Measurements from ENCODE around the gene MPZ.
"Not testable (repeated sequence)": the region's sequence is repeated elsewhere in the genome, so short reads cannot be mapped to it uniquely, and the experiment has no call there.

MPZ gene

DNA sequence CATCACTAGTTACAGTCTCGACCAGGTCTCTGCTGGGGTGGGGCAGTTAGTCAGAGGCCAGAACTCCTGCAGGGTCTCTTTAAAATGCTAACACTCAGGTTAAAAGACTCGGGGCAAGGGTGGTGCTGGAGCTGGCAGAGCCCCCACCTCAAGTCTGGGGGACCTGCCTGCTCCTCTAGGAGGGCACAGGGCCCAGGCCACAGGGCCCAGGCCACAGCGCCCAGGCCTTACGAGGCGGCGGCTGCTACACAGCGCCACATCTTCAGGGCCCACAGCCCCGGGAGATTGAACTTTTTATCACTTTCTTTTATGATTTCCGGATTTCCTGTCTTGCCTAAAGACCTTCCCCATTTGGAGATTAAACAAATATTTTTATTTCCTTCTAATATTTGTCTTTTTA lies 10.4 kb downstream of the MPZ start:
- no peak for DNase-seq (ENCODE audit: low spot score)

DNA sequence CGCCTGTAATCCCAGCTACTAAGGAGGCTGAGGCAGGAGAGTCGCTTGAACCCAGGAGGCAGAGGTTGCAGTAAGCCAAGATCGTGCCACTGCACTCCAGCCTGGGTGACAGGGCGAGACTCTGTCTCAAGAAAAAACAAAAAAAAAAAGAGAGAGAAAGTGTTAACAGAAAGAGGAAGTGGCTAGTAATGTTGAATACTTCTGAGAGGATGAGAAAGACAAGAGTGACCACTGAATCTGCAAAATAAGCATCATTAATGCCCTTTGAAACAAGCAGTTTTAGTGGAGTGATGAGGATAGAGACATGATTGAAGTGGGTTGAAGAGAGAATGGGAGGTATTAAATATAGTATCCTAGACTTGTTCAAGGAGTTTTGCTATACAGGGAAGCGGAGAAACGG lies 11.7 kb downstream of the MPZ start:
- no peak for DNase-seq (ENCODE audit: low spot score)

DNA sequence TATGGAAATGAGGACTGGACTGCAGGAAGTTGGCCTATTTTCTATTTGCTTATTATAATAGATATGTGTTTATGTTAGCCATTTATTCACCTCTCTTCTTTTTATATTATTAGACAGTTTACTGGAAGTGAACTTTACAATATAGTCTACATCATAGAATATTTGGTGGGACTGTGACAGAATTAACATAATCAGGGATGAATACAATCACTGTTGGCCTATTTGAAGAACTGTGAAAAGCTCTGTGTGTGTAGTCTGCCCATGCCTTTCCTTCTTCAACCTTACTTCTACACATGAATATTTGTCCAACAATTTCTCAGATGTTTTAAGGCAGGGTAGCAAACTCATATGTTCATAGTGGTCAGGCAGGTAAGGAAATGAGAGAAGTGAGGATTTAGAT lies 12.4 kb downstream of the MPZ start:
- DNase-seq (ENCODE audit: low spot score) = no peak

GRCh38 chr1:161290779-161291178 lies 19.0 kb downstream of the MPZ start:
- DNase-seq (ENCODE audit: low spot score) = no peak

DNA sequence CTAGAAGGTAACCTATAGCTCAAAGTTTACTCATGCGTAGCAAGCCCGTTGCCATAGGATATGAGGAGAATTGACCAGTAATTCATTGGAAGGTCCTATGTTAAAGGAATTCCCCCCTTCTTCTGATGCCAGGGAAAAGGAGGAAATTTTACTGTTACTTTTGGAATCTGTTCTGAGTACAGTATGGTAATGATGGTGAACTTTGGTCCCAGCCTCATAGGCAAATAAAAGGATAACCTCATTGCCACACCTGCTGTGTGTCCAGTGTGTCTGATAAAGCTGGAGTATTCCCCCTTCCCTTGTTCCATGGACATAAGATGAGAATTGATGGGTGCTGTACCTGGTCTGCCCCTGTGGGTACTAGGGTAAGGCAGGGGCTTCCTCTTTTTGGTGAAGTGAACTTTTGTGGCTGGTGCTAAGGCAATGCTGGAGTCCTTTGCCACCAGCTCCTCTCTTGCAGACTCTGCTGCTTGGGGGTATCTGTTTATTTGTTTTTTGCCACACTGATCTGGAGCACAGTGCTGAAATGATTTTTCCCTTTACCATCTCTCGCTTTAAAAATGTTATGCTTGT lies 22.2 kb downstream of the MPZ start:
- no peak for DNase-seq (ENCODE audit: low spot score)

DNA sequence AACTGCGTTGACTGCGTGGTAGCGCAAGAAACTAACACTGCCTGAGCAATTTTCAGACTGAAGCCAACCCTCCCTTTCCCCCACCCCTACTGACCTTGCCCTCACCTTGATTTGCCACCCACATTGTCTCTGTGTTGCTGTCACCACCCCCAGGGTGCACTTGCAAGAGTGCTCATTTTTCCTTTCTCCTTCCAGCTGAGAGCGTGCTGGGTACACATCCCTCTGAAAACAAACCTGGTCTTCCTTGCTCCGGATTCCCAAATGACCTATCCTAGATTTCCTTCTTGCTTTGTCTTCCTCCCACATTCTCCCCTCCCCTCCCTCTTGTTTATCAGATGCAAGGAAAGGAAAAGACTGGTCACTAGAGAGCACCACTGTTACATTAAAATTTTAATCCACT lies 24.2 kb downstream of the MPZ start:
- DNase-seq (ENCODE audit: low spot score) = no peak

GRCh38 chr1:161285113-161285512 lies 24.7 kb downstream of the MPZ start:
- no peak for DNase-seq (ENCODE audit: low spot score)

- no peak for DNase-seq (ENCODE audit: low spot score)
Measured at GRCh38 chr1:161282991-161283390, 26.8 kb downstream of the MPZ start.

DNA sequence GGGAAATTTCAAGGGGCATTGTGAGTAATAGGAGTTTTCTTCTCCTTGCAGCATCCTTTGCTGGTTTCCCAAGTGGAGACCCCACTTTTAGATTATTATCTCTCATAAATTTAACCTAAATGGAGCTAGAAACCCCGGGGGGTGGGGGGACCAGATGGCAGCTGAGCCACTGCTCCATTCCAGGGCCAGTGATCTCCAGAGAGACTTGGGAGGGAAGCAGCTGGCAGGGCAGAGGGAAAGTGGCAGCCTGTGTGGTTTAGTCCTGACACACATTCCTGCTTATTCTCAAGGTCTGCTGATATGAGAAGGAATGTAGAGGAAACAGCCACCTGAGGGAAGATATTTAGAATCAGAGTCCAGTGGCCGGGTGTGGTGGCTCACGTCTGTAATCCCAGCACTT lies 34.9 kb downstream of the MPZ start:
- DNase-seq (ENCODE audit: low spot score) = no peak

GRCh38 chr1:161273402-161273801 lies 36.4 kb downstream of the MPZ start:
- no peak for DNase-seq (ENCODE audit: low spot score)

DNA sequence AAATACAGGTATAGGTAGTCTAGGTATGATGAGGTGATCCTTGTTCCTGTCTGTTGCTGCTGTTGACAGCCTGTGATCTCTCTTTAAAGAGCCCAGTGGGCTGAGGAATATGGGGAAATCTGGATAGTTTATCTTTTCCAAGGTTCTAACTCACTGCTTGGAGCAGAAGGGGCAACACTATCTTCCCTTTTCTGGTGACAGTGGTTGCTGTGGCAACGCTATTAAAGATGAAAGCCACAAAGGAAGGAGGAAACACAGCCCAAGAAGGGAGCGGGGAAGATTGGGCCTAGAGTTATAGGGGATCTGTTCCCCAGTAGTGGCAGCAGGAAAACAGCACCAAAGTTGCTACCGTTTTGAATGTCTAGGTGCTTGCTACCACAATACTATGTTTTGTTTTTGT lies 42.4 kb downstream of the MPZ start:
- DNase-seq (ENCODE audit: low spot score) = no peak

DNA sequence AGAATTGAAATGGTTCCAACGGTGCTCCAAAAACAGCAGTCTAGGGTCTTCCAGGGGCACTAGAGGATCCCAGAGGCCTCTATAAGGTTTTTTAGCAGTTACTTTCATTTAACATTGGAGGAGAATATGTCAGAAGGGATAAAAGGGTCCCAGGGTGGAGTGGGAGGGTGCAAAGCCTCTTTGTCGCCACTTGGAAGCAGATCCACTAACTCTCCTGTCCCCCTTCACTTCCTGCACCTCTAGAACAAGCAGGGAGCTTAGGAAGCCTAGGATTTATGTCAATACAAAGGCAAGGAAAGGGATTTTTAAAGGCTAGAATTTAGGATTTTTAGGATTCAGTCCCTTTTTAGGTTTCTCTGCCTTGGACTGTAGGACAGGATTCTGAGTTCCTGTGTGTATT lies 42.9 kb downstream of the MPZ start:
- DNase-seq (ENCODE audit: low spot score) = no peak

- no peak for DNase-seq (ENCODE audit: low spot score)
Measured at GRCh38 chr1:161266202-161266601, 43.6 kb downstream of the MPZ start.

GRCh38 chr1:161265305-161265704 lies 44.5 kb downstream of the MPZ start:
- no peak for DNase-seq (ENCODE audit: low spot score)

DNA sequence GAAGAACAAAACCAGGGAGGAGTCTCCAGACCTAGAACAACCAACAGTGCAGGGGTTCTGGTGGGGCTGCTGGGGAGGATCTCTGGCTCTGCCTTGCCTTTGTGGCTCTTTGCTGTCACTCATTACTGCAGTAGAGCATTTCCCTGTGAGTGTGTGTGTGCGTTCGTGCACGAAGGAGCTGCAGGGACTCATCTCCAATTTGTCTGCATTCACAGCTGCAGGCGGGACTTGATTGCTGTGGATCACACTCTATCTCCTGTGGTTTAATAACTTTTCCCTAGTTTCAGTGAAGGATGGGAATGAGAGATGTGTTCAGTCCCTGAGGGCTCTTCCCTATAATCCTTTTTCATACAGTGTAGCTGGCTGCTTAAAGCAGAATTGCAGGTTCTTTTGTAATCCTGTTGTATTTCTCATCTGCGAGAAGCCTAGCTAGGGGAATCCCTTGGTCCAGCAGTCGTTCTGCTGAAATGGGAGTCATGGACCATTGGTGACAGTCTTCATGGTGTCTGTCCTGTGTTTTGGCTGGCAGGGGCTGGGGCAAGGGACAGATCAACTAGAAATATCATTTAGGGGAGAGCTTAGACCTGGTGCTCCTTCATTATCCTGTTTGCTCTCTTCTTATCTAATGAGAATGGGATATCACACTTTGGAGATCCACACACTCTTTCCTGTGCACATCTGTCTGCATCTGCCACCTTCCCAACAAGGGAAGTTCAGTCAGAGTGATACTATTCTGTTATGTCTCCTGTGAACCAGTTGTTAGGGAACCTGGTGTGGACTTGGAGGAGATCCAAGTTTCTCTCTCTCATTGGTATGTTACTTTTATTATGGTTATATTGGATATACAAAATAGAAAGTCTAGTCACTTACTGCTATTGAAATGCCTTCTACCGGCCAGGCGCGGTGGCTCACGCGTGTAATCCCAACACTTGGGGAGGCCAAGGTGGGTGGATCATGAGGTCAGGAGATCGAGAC lies 48.2 kb downstream of the MPZ start:
- DNase-seq (ENCODE audit: low spot score) = no peak

DNA sequence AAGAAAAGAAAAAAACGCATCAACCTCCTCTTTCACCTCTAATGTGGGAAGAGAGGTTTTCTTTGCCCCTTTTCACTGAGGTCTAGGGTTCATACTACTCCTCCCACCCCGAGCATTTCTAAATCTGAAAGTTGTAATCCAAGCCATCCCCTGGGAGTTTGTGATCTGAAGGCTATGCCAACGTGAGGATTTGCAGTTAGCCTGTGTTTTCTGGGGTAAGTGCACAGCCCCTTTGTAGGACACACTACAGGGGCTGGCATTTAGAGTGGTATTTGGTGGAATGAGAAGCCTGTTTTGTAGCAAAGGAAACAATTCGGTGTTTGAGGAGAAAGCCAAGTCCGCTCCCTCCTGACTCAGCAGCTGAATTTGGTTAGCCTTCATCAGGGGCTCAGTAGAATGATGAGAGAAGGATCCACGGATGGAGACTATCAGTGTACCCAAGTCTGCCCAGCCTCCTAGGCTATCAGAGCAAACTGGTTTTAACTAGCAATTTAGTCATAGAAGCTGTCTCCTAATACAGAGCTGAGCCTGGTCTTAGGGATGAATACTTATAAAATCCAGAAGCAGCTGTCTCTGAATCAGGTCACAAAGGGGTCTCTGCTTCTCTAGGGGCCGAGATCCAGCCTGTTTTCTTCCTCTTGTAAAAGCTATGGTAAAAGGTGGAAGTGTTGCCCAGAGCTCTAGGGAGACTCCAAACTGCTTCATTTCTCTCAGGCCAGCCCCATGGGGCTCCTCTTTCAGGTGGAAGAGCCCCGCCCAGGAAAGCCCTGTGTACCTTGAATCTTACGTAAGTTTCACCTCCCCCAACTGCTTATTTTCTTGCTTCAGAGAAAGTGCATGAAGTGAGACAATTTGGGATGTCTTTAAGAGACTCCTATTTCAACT lies 49.1 kb downstream of the MPZ start:
- no peak for DNase-seq (ENCODE audit: low spot score)

GRCh38 chr1:161259765-161260164 lies 50.0 kb downstream of the MPZ start:
- DNase-seq (ENCODE audit: low spot score) = no peak

DNA sequence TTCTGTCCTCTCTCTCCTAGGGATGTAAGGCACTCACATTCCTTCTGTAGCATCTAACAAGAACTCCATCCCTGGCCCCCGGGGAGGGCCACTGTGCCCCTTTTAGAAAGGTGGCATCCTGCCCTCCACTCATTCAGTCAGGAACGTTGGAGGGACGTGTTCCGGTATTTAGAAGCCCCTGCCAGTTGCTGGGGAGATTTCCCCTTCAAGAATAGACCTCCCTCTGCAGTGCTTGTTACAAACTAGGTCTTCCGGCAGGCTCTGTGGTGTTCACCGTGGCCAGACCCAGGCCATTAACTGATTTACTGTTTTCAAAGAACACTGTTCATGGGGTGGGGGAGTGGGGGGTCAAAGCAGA lies 50.4 kb downstream of the MPZ start:
- DNase-seq (ENCODE audit: low spot score) = no peak

GRCh38 chr1:161258439-161259344 lies 51.1 kb downstream of the MPZ start, which contains the start of gene PCP4L1:
TSS of gene PCP4L1 (plus strand) at chr1:161258745. CDS start at chr1:161258975, 230 bp downstream.
- DNase-seq (ENCODE audit: low spot score) = no peak

GRCh38 chr1:161257109-161257508 lies 52.7 kb downstream of the MPZ start:
- not testable (repeated sequence) for DNase-seq (ENCODE audit: low spot score)

- DNase-seq (ENCODE audit: low spot score) = not testable (repeated sequence)
Measured at GRCh38 chr1:161255955-161256520, 53.7 kb downstream of the MPZ start.
